GM19467 (cell line): ENCODE measurements around the gene RIPOR2.
"Not testable (repeated sequence)": the region's sequence is repeated elsewhere in the genome, so short reads cannot be mapped to it uniquely, and the experiment has no call there.

Experiments
- ATAC-seq: cut with Tn5 transposase; IDR thresholded peaks from one replicate; pipeline ENCODE4 v1.9.1; 2021; ENCODE audit warnings: mild to moderate bottlenecking, moderate library complexity; ENCODE audit not compliant: unreplicated experiment

RIPOR2 gene

GRCh38 chr6:24879351-24879750 is 56.4 kb downstream of the RIPOR2 start:
- no peak for ATAC-seq

GRCh38 chr6:24877747-24878146 is 58.0 kb downstream of the RIPOR2 start:
- ATAC-seq, result not testable (repeated sequence)

DNA sequence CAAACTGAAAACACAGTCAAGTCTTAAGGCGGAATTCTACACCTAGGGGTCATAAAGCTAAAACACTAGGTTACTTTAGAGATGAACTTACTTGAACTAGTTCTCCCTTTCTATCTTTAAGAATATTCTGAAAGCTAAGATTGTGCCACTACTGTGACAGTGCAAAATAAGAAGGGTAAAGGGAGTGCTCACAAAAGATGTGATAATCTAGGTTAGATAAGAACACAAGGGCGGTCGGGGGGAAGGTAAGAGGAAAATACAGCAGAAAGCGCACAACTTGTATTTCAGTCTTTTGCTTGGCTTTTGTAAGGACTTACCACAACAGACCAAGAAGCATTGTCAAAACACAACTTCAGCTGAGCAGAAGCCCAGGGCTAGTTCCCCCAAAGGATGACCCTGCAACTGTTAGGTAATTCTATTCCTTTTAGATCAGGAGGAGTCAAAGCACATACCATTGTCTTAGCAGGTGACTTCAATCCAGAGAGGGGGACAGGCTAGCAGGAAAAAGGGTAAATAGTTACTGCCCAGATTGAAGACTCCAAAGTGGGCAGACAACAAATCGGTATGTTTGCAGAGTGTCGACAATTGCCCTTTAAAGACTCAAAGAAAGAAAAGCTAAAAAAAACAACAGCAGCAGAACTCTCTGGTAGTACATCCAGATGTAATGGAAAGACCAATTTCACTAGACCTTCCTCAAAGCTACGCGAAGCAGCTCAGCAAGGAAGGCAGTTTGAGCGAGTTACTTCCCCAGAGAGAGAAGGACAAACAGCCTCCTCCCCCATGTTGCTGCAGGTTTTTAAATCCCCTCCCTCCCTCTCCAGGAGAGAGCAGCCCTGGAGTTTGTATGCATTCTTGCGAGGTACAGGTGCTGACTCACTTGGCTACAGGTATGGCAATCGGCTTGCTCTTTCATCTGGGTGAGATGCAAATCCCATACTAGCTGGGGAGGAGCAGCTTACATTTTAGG is 59.0 kb downstream of the RIPOR2 start:
- ATAC-seq, result no peak

DNA sequence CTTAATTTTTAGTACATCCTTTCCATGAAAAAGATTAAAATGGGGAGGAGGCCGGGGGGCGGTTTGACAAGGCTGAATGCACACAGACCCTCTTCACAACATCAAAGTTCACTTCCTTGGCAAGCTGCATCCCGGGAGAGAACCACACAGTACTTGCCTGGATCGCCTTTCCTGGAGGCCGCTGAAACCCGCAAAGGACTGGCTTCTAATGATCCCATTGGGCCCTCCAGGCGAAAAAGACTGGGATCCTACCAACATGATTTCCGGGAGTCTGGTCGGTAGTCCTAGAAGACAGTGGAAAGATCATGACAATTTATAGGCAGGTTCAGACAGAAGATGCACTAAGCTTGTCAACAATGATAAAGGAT is 60.2 kb downstream of the RIPOR2 start:
- no peak for ATAC-seq

DNA sequence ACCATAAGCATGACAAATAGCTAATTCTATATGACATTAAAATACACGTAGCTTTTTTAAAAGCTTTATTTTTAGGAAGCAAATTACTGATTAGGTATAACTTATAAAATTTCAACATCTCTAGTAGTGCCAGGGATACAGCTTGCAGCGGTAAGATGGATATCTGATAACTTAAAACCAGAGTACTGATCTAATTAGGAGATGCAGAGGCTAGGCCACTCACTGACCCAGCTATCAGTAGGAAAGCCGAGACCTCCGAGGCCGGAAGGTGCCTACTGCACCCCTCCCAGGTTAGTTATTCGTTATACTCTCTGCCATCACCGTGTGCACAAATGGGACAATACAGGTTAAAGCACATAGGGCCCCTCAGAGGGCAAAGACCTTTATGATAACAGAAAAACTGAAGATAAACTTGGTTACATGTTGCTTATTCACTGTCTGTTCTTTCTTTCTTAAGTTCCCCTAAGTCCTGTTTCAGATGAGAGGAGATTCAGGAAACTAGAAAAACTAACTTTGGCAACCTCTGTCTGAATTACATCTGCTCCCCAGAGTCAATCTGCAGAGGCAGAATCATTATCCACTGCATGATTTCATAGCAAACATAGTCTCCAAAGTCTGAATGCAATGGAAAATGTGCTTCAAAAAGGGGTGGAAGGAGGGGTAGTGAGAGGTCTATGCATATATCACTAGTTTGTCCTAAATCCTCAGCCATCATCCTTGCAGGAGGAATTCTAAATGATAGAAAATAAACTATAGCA is 60.8 kb downstream of the RIPOR2 start:
- no peak for ATAC-seq

DNA sequence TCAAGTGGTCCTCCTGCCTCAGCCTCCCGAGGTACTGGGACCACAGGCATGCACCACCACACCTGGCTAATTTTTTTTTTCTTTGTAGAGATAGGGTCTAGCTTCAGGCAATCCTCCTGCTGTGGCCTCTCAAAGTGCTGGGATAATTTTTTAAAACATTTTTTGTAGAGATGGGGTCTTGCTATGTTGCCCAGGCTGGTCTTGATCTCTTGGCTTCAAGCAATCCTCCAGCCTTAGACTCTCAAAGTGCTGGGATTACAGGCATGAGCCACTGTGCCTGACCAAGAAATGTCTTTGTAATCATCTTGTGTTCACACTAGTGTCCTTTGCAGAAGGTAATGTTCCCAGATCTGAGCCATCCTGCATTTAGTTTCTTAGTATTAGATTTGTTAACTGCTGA is 61.6 kb downstream of the RIPOR2 start:
- ATAC-seq, result no peak

DNA sequence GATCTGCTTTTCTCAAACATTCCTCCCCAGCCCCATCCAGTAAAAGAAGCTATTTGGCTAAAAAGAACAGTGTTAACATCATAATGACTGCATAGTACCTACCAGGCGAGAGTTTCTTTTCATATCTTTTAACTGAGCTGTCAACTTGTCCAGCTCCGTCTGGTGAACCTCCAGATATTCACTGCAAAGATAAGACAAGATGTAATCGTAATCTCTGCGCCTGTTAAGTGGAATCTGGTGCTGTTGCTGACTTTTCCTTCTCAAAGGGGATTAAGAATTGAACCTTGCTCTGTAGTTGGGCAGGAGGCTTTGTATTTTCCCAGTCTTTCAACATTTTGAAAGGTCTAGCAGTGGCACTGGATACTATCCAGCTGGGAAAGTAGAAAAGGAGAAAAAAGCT is 63.0 kb downstream of the RIPOR2 start:
- ATAC-seq, result no peak

- ATAC-seq, result no peak
Observed at GRCh38 chr6:24868765-24869164, 67.0 kb downstream of the RIPOR2 start.

- ATAC-seq, result no peak
Observed at GRCh38 chr6:24867104-24867703, 68.6 kb downstream of the RIPOR2 start.

- ATAC-seq, result no peak
Observed at GRCh38 chr6:24865161-24865560, 70.6 kb downstream of the RIPOR2 start.

- ATAC-seq, result no peak
Observed at GRCh38 chr6:24864343-24864742, 71.4 kb downstream of the RIPOR2 start.

- ATAC-seq, result peak; percentile 68
Observed at GRCh38 chr6:24861934-24862333, 73.8 kb downstream of the RIPOR2 start.

DNA sequence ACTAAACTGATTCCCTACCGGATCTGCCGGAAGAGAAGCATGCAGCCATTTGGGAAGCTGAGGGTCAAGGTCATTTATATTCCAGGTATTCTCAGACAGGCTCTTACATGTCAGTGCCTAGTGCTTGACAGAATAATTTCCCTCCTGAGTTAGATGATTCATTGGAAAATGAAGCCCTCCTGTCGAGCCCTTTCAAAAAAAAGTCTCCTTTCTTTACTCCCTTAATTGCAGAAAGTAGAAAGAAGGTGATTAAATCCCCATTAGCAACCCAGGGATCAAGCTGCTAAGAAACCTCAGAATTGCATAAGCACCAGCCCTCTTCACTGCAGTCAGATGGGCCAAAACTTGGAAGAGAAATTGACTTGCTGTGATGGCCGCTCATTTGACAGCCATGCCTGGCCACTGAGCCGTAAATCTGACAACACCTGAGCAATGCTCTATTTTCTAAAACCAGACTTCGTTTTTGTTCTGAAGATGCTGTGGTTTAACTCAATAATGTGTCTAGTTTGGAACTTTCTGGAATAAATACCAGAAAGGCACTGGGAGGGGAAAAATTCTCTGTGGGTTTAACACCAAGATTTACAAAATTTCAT is 76.1 kb downstream of the RIPOR2 start:
- ATAC-seq, result no peak

- ATAC-seq, result no peak
Observed at GRCh38 chr6:24859132-24859531, 76.6 kb downstream of the RIPOR2 start.

GRCh38 chr6:24858177-24858653 is 77.5 kb downstream of the RIPOR2 start:
- ATAC-seq, result peak; percentile 50

GRCh38 chr6:24856901-24857670 is 78.7 kb downstream of the RIPOR2 start:
- no peak for ATAC-seq

- no peak for ATAC-seq
Observed at GRCh38 chr6:24856246-24856599, 79.5 kb downstream of the RIPOR2 start.

- ATAC-seq, result no peak
Observed at GRCh38 chr6:24855395-24856245, 80.1 kb downstream of the RIPOR2 start.

- ATAC-seq, result no peak
Observed at GRCh38 chr6:24854077-24854666, 81.6 kb downstream of the RIPOR2 start.
